ENCODE results near the gene DNAJC10. TPM values are rescaled to one million over a fixed set of nuclear protein-coding genes. Genes with fewer than 3 reads are reported as not detected.

The DNAJC10 gene
- total and polyA plus RNA-seq, 2 of the 4 experiments (the other 2 are of a cell fraction), result 34.6 to 53.2 TPM

DNA sequence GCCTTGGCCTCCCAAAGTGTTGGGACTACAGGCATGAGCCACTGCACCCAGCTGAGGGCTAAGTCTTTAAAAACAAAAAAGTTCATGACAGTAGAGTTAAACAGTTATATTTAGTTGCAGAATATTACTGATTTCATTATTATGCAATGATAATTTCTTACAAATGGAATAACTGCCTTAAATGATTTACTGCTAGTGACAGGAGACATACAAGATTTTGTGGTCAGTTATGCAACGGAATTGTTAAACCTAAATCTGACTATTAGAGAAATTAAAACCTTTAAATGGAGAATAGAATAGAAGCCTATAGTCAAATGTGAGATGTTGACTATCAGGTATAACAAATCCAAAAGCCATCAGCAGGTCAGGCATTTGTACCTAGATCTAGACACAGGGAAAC is 10.3 kb upstream of the DNAJC10 start:
- no peak overlapping the region for H3K9ac ChIP-seq (ENCODE audit: low read depth, low read length)
- no peaks in the 10 kb centered on the region for H3K4me1 ChIP-seq (ENCODE audit: control insufficient read depth, insufficient read depth, low read length)
- no peak overlapping the region for H3K4me2 ChIP-seq (ENCODE audit: low read depth, low read length)
- H3K4ac ChIP-seq (ENCODE audit: low read depth, low read length), result no peak overlapping the region
- POLR2A ChIA-PET (ENCODE audit: unreplicated experiment), result no interaction called here
- dilution Hi-C loops (cut with HindIII; ENCODE audit: low sequenced_read_pairs, unreplicated experiment), result no loop called here
- H3K9me3 ChIP-seq (ENCODE audit: control insufficient read depth, insufficient read depth, low read length), result no peaks in the 10 kb centered on the region
- CTCF ChIA-PET, result no interaction called here
- intact Hi-C loops (cut with micrococcal nuclease), result no loop called here
- H2AK5ac ChIP-seq (ENCODE audit: low read depth, low read length), result no peak overlapping the region
- no peak overlapping the region for H2AFZ ChIP-seq (replicated peaks; ENCODE audit: low read length, poor library complexity)
- no peak overlapping the region for H4K91ac ChIP-seq (ENCODE audit: insufficient read depth, low read depth, low read length)
- no peaks in the 10 kb centered on the region for H4K20me1 ChIP-seq (ENCODE audit: insufficient read depth, low read length)
- DNase-seq (no peak), ATAC-seq (ENCODE audit: low read depth) (no peak)
- H3K79me1 ChIP-seq (ENCODE audit: low read depth in 1 of 2, low read length in 2 of 2), result no peaks in the 10 kb centered on the region
- H3K18ac ChIP-seq (ENCODE audit: low read depth, low read length), result no peak overlapping the region
- no TSS peak for BruUV-seq (replicated peaks)
- no peak overlapping the region for H2BK20ac ChIP-seq (ENCODE audit: low read depth, low read length)
- H2AK9ac ChIP-seq (replicated peaks; ENCODE audit: low read depth, low read length, poor library complexity), result no peak overlapping the region
- no peaks in the 10 kb centered on the region for H3K9me1 ChIP-seq (ENCODE audit: insufficient read depth, low read length)
- WGBS, 2 experiments (ENCODE audit: extremely low coverage in 2 of 2, insufficient read length in 1 of 2), result no CpG with 5 or more reads among the region's 1 CpG
- no peak overlapping the region for H2BK5ac ChIP-seq (ENCODE audit: low read depth, low read length, poor library complexity, severe bottlenecking)
- no peak for TF ChIP-seq MAZ (IDR thresholded peaks at IDR 0.05; ENCODE audit: borderline replicate concordance, low read depth, low read length)
- no peak for TF ChIP-seq NFE2L2 (IDR thresholded peaks at IDR 0.05; ENCODE audit: low read depth, low read length)
- no peak for TF ChIP-seq RFX5 (IDR thresholded peaks at IDR 0.05; ENCODE audit: low read depth, low read length)
- TF ChIP-seq ELK1 (IDR thresholded peaks at IDR 0.05; ENCODE audit: borderline replicate concordance, low read depth, low read length), result no peak
- no peak for TF ChIP-seq CHD1 (IDR thresholded peaks at IDR 0.05; ENCODE audit: low read depth, low read length)
- TF ChIP-seq CEBPB (IDR thresholded peaks at IDR 0.05; ENCODE audit: low read depth, low read length), result no peak
- no peak for TF ChIP-seq RCOR1 (IDR thresholded peaks at IDR 0.05; ENCODE audit: insufficient replicate concordance, low read length)
- no peak for TF ChIP-seq MAFK (IDR thresholded peaks at IDR 0.05; ENCODE audit: low read depth, low read length)
- H4K5ac ChIP-seq (ENCODE audit: low read depth, low read length), result no peak overlapping the region
- no peak overlapping the region for H3K4me3 ChIP-seq (ENCODE audit: insufficient read depth, low read depth, low read length)
- H3K27ac ChIP-seq (ENCODE audit: insufficient read depth, low read length), result no peak overlapping the region
- H4K8ac ChIP-seq (ENCODE audit: low read depth in 2 of 2, low read length in 2 of 2), result no peak overlapping the region
- H3K36me3 ChIP-seq (ENCODE audit: control insufficient read depth, insufficient read depth, low read length), result no peaks in the 10 kb centered on the region
- in situ Hi-C loops (cut with MboI; ENCODE audit: low sequenced_read_pairs), result no loop called here
- no peak overlapping the region for H2BK15ac ChIP-seq (ENCODE audit: low read depth, low read length)
- no peak overlapping the region for H2BK120ac ChIP-seq (ENCODE audit: low read depth, low read length)
- no peak overlapping the region for H3K23ac ChIP-seq (ENCODE audit: low read depth, low read length)
- no peak overlapping the region for H3K56ac ChIP-seq (ENCODE audit: extremely low read depth, insufficient read depth, low read length)
- H3K27me3 ChIP-seq (ENCODE audit: control insufficient read depth, insufficient read depth, low read length), result no peaks in the 10 kb centered on the region
- no peak overlapping the region for H3K14ac ChIP-seq (replicated peaks; ENCODE audit: low read depth, low read length)
